ENCODE measurements around the gene SLC44A1.

DNA sequence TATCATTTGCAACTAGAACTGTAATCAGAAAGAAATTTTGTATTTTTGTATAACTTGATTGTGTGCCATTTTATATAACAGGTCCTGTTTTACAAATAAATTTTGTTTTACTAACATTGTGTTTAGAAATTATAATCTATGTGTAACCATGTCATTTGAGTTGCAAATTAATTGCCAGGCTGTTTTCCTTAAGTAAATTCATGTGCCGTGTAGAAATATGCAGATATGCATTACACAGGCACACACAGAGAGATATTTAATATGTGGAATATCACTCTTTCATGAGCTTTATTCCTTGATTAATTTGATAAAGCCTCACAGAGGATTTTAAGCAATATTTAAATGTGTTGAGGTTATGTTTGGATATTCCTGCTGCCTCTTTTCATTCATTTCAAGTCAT is 146.8 kb downstream of the SLC44A1 start:
- TF ChIP-seq, protein P1, sequence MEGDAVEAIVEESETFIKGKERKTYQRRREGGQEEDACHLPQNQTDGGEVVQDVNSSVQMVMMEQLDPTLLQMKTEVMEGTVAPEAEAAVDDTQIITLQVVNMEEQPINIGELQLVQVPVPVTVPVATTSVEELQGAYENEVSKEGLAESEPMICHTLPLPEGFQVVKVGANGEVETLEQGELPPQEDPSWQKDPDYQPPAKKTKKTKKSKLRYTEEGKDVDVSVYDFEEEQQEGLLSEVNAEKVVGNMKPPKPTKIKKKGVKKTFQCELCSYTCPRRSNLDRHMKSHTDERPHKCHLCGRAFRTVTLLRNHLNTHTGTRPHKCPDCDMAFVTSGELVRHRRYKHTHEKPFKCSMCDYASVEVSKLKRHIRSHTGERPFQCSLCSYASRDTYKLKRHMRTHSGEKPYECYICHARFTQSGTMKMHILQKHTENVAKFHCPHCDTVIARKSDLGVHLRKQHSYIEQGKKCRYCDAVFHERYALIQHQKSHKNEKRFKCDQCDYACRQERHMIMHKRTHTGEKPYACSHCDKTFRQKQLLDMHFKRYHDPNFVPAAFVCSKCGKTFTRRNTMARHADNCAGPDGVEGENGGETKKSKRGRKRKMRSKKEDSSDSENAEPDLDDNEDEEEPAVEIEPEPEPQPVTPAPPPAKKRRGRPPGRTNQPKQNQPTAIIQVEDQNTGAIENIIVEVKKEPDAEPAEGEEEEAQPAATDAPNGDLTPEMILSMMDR (IDR thresholded peaks at IDR 0.05): no peak
- TF ChIP-seq POLR2A (IDR thresholded peaks at IDR 0.05): no peak

Data from tibial nerve (tissue), 3 donors.